Fibroblast of lung (primary cell): ENCODE results near the gene C5orf15. TPM values are rescaled to one million over a fixed set of nuclear protein-coding genes. Genes with fewer than 3 reads are reported as not detected.

ENCODE experiments used
- DNase-seq, 2 donors: peaks; one replicate each; pipeline versions ENCODE4 v3.0.0 to v3.0.0-alpha.2; 2010; ENCODE audit warnings: low read depth in 2 of 2
- H2AFZ ChIP-seq: 2 replicates; pipeline ENCODE4 v1.5.1; 2012; ENCODE audit warnings: low read length, control low read depth, inconsistent platforms
- H3K27ac ChIP-seq: 2 replicates; pipeline ENCODE4 v1.5.1; 2011; ENCODE audit warnings: low read length, control low read depth; ENCODE audit not compliant: insufficient read depth
- H3K27me3 ChIP-seq: 2 replicates; pipeline ENCODE4 v1.5.1; 2011; ENCODE audit warnings: mild to moderate bottlenecking, low read length; ENCODE audit not compliant: control insufficient read depth, insufficient read depth
- H3K36me3 ChIP-seq: 2 replicates; pipeline ENCODE4 v1.5.1; 2011; ENCODE audit warnings: low read length; ENCODE audit not compliant: control insufficient read depth, insufficient read depth
- H3K4me1 ChIP-seq: 2 replicates; pipeline ENCODE4 v1.5.1; 2011; ENCODE audit warnings: low read length; ENCODE audit not compliant: control insufficient read depth, insufficient read depth; ENCODE audit errors: extremely low read depth
- H3K4me2 ChIP-seq: 2 replicates; pipeline ENCODE4 v1.5.1; 2011; ENCODE audit warnings: low read length, control low read depth; ENCODE audit not compliant: insufficient read depth; ENCODE audit errors: extremely low read depth
- H3K4me3 ChIP-seq, 4 experiments: fragments of 200-600 bp in 1 of 4; sonication (generic) in 1 of 4; replicated peaks in 1 of 4; 2 replicates each; pipeline ENCODE4 v1.5.1; 2011 to 2016; ENCODE audit warnings: low read length in 4 of 4, low read depth in 3 of 4, mild to moderate bottlenecking in 3 of 4, control low read depth in 2 of 4, inconsistent platforms in 1 of 4, mixed read lengths in 1 of 4; ENCODE audit not compliant: insufficient read depth in 1 of 4; ENCODE audit errors: control extremely low read depth in 1 of 4
- H3K79me2 ChIP-seq: 2 replicates; pipeline ENCODE4 v1.5.1; 2012; ENCODE audit warnings: mild to moderate bottlenecking, low read length, inconsistent platforms; ENCODE audit not compliant: control insufficient read depth, insufficient read depth
- H3K9ac ChIP-seq: 2 replicates; pipeline ENCODE4 v1.5.1; 2011; ENCODE audit warnings: mild to moderate bottlenecking, low read length, control low read depth; ENCODE audit not compliant: insufficient read depth
- H3K9me3 ChIP-seq: 2 replicates; pipeline ENCODE4 v1.5.1; 2012; ENCODE audit warnings: low read depth, low read length; ENCODE audit not compliant: control insufficient read depth, insufficient read depth
- H4K20me1 ChIP-seq: 2 replicates; pipeline ENCODE4 v1.5.1; 2011; ENCODE audit warnings: low read length; ENCODE audit not compliant: control insufficient read depth, insufficient read depth; ENCODE audit errors: extremely low read depth
- EZH2 ChIP-seq: IDR thresholded peaks from 2 replicates; pipeline ENCODE4 v1.5.1; 2012; ENCODE audit warnings: low read length, control low read depth, mild to moderate bottlenecking; ENCODE audit errors: missing control alignments
- polyA plus RNA-seq, 2 donors: library from polyadenylated mRNA; depleted of rRNA in 1 of 2; stranded (reverse) in 1 of 2; unstranded in 1 of 2; fragments of >200 nt; gene quantifications; 2 replicates each; pipeline ENCODE4 v1.2.1, GENCODE V29; 2011 to 2012; ENCODE audit warnings: missing spikeins in 1 of 2
- total RNA-seq: library from RNA; depleted of rRNA; stranded (reverse); fragments of >200 nt; gene quantifications from 2 replicates; pipeline ENCODE4 v1.2.1, GENCODE V29; 2014
- TF ChIP-seq, protein P1 (sequence below), 2 donors: IDR thresholded peaks in 1 of 2; conservative IDR thresholded peaks in 1 of 2; 1 replicate in 1 of 2; 2 replicates in 1 of 2; pipeline ENCODE4 v1.5.1; 2011 to 2012; ENCODE audit warnings: low read length in 2 of 2, control low read depth in 1 of 2, inconsistent platforms in 1 of 2, low read depth in 1 of 2, mild to moderate bottlenecking in 1 of 2

C5orf15 gene
- total and polyA plus RNA-seq, 2 donors (not counting 1 experiment from before 2014, with no cell fraction given) = 43.1 to 111 TPM

DNA sequence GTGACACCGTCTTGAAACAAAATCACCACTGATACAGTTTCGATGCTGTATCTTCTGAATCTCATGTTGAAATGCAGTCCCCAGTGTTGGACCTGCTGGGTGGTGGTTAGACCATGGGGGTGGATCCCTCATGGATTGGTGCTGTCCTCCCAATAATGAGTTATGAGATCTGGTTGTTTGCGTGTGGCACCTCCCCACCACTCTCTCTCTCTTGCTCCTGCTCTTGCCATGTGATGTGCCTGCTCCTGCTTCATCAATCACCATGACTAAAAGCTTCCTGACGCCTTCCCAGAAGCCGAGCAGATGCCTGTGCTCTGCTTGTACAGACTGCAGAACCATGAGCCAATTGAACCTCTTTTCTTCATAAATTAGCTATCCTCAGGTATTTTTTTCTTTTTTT lies 15.2 kb upstream of the C5orf15 start:
- Histone ChIP-seq H3K27ac (no peak overlapping the region), H4K20me1 (peaks cover 2% of the 10 kb centered on the region), H3K4me1 (no peaks in the 10 kb centered on the region), H3K9ac (no peak overlapping the region), H3K79me2 (peaks cover 17% of the 10 kb centered on the region), H2AFZ (no peak overlapping the region), H3K36me3 (peaks cover 10% of the 10 kb centered on the region), H3K4me2 (no peak overlapping the region), H3K27me3 (no peaks in the 10 kb centered on the region), H3K9me3 (no peaks in the 10 kb centered on the region), H3K4me3 (no peak overlapping the region)
- DNase-seq = peak in 1 of 2 donors; percentile 43
- TF ChIP-seq, protein P1, sequence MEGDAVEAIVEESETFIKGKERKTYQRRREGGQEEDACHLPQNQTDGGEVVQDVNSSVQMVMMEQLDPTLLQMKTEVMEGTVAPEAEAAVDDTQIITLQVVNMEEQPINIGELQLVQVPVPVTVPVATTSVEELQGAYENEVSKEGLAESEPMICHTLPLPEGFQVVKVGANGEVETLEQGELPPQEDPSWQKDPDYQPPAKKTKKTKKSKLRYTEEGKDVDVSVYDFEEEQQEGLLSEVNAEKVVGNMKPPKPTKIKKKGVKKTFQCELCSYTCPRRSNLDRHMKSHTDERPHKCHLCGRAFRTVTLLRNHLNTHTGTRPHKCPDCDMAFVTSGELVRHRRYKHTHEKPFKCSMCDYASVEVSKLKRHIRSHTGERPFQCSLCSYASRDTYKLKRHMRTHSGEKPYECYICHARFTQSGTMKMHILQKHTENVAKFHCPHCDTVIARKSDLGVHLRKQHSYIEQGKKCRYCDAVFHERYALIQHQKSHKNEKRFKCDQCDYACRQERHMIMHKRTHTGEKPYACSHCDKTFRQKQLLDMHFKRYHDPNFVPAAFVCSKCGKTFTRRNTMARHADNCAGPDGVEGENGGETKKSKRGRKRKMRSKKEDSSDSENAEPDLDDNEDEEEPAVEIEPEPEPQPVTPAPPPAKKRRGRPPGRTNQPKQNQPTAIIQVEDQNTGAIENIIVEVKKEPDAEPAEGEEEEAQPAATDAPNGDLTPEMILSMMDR (conservative IDR thresholded peaks at IDR 0.05 in 1 of 2, IDR thresholded peaks at IDR 0.05 in 1 of 2; ENCODE audit: low read depth in 1 of 2, low read length in 2 of 2) = no peak
- no peak for TF ChIP-seq EZH2

DNA sequence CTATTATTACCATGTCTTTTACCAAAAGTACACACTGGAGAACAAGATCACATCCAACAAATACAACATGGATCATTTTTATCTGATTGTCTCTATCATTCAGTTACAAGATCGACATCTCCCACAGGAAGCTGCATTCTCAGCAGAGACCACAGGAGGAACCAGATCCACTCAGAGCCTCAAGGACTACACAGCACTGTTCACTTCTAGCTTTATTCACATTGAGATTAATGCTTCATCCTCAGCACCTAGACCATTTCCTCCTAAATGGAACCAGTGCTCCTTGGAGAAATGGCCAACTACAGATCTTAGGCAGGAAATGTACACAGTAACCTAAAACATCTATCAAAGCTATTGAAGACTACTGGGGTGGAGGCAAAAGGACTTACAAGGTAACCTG lies 13.3 kb upstream of the C5orf15 start:
- Histone ChIP-seq H2AFZ (no peak overlapping the region), H4K20me1 (peaks cover 2% of the 10 kb centered on the region), H3K9me3 (no peaks in the 10 kb centered on the region), H3K36me3 (peaks cover 9% of the 10 kb centered on the region), H3K4me3 (no peak overlapping the region), H3K4me2 (no peak overlapping the region), H3K27me3 (no peaks in the 10 kb centered on the region), H3K79me2 (peaks cover 13% of the 10 kb centered on the region), H3K27ac (no peak overlapping the region), H3K9ac (no peak overlapping the region), H3K4me1 (peaks cover 3% of the 10 kb centered on the region)
- no peak for DNase-seq
- TF ChIP-seq, protein P1 (conservative IDR thresholded peaks at IDR 0.05 in 1 of 2, IDR thresholded peaks at IDR 0.05 in 1 of 2; ENCODE audit: low read depth in 1 of 2, low read length in 2 of 2) = no peak
- no peak for TF ChIP-seq EZH2

DNA sequence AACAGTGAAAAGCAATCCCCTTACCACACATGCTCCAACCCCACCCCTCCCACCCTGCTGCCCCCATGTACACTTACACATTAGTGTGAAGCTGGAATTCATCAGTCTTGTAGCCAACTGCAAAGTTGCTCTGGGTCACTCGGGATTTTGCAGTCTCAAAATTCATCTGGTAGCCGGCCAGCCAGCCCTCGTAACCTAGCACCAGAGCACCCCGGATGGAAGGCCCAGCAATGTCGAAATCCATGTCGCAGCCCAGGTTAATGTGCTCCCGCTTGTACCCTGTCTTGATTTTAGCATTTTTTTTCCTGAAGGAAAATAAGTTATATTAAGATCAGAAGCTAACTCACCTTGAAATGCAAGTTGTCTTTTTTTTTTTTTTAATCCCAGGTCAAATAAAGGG lies 12.2 kb upstream of the C5orf15 start:
- H2AFZ ChIP-seq = no peak overlapping the region
- no peak for TF ChIP-seq EZH2
- TF ChIP-seq, protein P1 (conservative IDR thresholded peaks at IDR 0.05 in 1 of 2, IDR thresholded peaks at IDR 0.05 in 1 of 2; ENCODE audit: low read depth in 1 of 2, low read length in 2 of 2) = no peak
- H3K79me2 ChIP-seq = peaks cover 13% of the 10 kb centered on the region
- H3K9me3 ChIP-seq = no peaks in the 10 kb centered on the region
- H3K9ac ChIP-seq = no peak overlapping the region
- no peak overlapping the region for H3K27ac ChIP-seq
- H3K27me3 ChIP-seq = no peaks in the 10 kb centered on the region
- H3K4me1 ChIP-seq = peaks cover 3% of the 10 kb centered on the region
- no peak overlapping the region for H3K4me3 ChIP-seq
- DNase-seq = no peak
- peaks cover 2% of the 10 kb centered on the region for H4K20me1 ChIP-seq
- no peak overlapping the region for H3K4me2 ChIP-seq
- H3K36me3 ChIP-seq = peaks cover 10% of the 10 kb centered on the region
